ENCODE results near the gene LPP.

- TF ChIP-seq POLR2A (IDR thresholded peaks at IDR 0.05; ENCODE audit: low read length) (no peak), GATA1 (IDR thresholded peaks at IDR 0.05; ENCODE audit: low read depth, low read length) (no peak)
Observed at GRCh38 chr3:188692700-188693099, 538.7 kb downstream of the LPP start.
